SK-N-SH treated with all-trans-retinoic acid at 6 μM for 48 hours (cell line): Measurements from ENCODE around the gene REG3A.

Source experiments
- ATAC-seq: fragments of 200-7000 bp; cut with Tn5 transposase; 3 replicates; pipeline ENCODE4 v1.9.1; 2020; ENCODE audit warnings: mild to moderate bottlenecking, moderate library complexity
- ARNTL ChIP-seq: fragments of 450-650 bp; formaldehyde crosslinking; IDR thresholded peaks from 2 replicates; pipeline ENCODE4 v1.5.0; 2020; ENCODE audit warnings: low read depth, mild to moderate bottlenecking, moderate library complexity, borderline replicate concordance
- BACH2 ChIP-seq: fragments of 250-450 bp; sonication (Bioruptor Pico); IDR thresholded peaks from 2 replicates; pipeline ENCODE4 v1.9.0; 2021; ENCODE audit warnings: mild to moderate bottlenecking, borderline replicate concordance
- CSDC2 ChIP-seq: fragments of 250-450 bp; sonication (Bioruptor Pico); IDR thresholded peaks from 2 replicates; pipeline ENCODE4 v1.5.0; 2020; ENCODE audit warnings: mild to moderate bottlenecking, moderate library complexity
- ESRRG ChIP-seq: fragments of 250-450 bp; sonication (Bioruptor Pico); IDR thresholded peaks from 2 replicates; pipeline ENCODE4 v1.6.1; 2021; ENCODE audit warnings: mild to moderate bottlenecking
- GLIS3 ChIP-seq: fragments of 250-450 bp; sonication (Bioruptor Pico); IDR thresholded peaks from 2 replicates; pipeline ENCODE4 v1.5.0; 2020; ENCODE audit warnings: mild to moderate bottlenecking, moderate library complexity
- ISL1 ChIP-seq: fragments of 250-450 bp; sonication (Bioruptor Pico); IDR thresholded peaks from 2 replicates; pipeline ENCODE4 v2.1.2; 2022; ENCODE audit warnings: mild to moderate bottlenecking, moderate library complexity
- OSR1 ChIP-seq: fragments of 250-450 bp; sonication (Bioruptor Pico); IDR thresholded peaks from 2 replicates; pipeline ENCODE4 v1.8.0; 2022; ENCODE audit warnings: moderate library complexity, mild to moderate bottlenecking, inconsistent platforms
- PPARA ChIP-seq: fragments of 250-450 bp; sonication (Bioruptor Pico); IDR thresholded peaks from 2 replicates; pipeline ENCODE4 v1.5.0; 2020; ENCODE audit warnings: mild to moderate bottlenecking, borderline replicate concordance
- RARB ChIP-seq: fragments of 250-450 bp; sonication (Bioruptor Pico); IDR thresholded peaks from 2 replicates; pipeline ENCODE4 v1.8.0; 2021; ENCODE audit warnings: mild to moderate bottlenecking, moderate library complexity
- SNAI2 ChIP-seq: fragments of 250-450 bp; sonication (Bioruptor Pico); IDR thresholded peaks from 2 replicates; pipeline ENCODE4 v1.5.0; 2020; ENCODE audit warnings: mild to moderate bottlenecking, moderate library complexity
- TCF4 ChIP-seq: fragments of 250-450 bp; sonication (Bioruptor Pico); IDR thresholded peaks from 2 replicates; pipeline ENCODE4 v1.8.0; 2021; ENCODE audit warnings: mild to moderate bottlenecking, moderate library complexity, borderline replicate concordance
- TOX ChIP-seq: fragments of 250-450 bp; sonication (Bioruptor Pico); IDR thresholded peaks from 2 replicates; pipeline ENCODE4 v1.8.0; 2021; ENCODE audit warnings: mild to moderate bottlenecking, moderate library complexity, borderline replicate concordance
- ZC3H10 ChIP-seq: fragments of 250-450 bp; sonication (Bioruptor Pico); IDR thresholded peaks from 2 replicates; pipeline ENCODE4 v1.5.1; 2021; ENCODE audit warnings: mild to moderate bottlenecking, moderate library complexity
- ZFP3 ChIP-seq: fragments of 250-450 bp; sonication (Bioruptor Pico); IDR thresholded peaks from 2 replicates; pipeline ENCODE4 v1.5.0; 2020; ENCODE audit warnings: mild to moderate bottlenecking, moderate library complexity
- ZFP30 ChIP-seq: fragments of 450-650 bp; formaldehyde crosslinking; IDR thresholded peaks from 2 replicates; pipeline ENCODE4 v1.5.0; 2022; ENCODE audit warnings: mild to moderate bottlenecking, moderate library complexity
- ZNF565 ChIP-seq: fragments of 450-650 bp; formaldehyde crosslinking; conservative IDR thresholded peaks from 2 replicates; pipeline ENCODE4 v1.5.0; 2020; ENCODE audit warnings: low read depth, mild to moderate bottlenecking, moderate library complexity
- ZNF70 ChIP-seq: fragments of 450-650 bp; formaldehyde crosslinking; IDR thresholded peaks from 2 replicates; pipeline ENCODE4 v1.5.0; 2020; ENCODE audit warnings: mild to moderate bottlenecking, moderate library complexity
- TF ChIP-seq, protein P1 (sequence below): fragments of 250-450 bp; sonication (Bioruptor Pico); IDR thresholded peaks from 2 replicates; pipeline ENCODE4 v1.8.0; 2021; ENCODE audit warnings: low read depth, mild to moderate bottlenecking, moderate library complexity, borderline replicate concordance
- TF ChIP-seq, protein P2 (sequence below): fragments of 250-450 bp; sonication (Bioruptor Pico); IDR thresholded peaks from 2 replicates; pipeline ENCODE4 v1.8.0; 2020; ENCODE audit warnings: mild to moderate bottlenecking, moderate library complexity, borderline replicate concordance
- TF ChIP-seq, protein P3 (sequence below): fragments of 250-450 bp; sonication (Bioruptor Pico); IDR thresholded peaks from 2 replicates; pipeline ENCODE4 v1.5.1; 2021; ENCODE audit warnings: mild to moderate bottlenecking, moderate library complexity
- TF ChIP-seq, protein P4 (sequence below): fragments of 250-450 bp; sonication (Bioruptor Pico); IDR thresholded peaks from 2 replicates; pipeline ENCODE4 v1.5.0; 2020; ENCODE audit warnings: mild to moderate bottlenecking, moderate library complexity
- TF ChIP-seq, protein P5 (sequence below): fragments of 250-450 bp; sonication (Bioruptor Pico); IDR thresholded peaks from 2 replicates; pipeline ENCODE4 v1.5.1; 2020; ENCODE audit warnings: low read depth, mild to moderate bottlenecking, moderate library complexity

Gene REG3A

DNA sequence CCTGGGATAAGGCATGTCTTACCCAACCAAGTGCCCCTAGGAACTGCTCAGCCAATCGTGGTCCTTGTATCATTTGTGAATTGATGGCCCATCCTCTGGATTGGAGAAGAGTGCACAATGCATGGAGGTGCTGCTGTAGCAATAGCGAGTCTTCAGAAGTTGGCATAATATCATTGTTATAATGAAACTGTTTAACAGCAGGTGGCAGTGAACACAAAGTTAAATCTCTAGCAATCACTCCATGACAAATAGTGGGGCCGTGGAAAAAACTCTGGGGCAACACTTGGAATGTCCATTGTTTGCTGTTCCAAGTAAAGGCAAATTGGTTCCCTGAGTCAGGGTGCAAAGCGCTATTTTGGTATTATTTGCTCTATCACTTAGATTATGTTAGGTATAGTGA is 27.9 kb downstream of the REG3A start:
- no peak for ATAC-seq
- TF ChIP-seq, protein P1, sequence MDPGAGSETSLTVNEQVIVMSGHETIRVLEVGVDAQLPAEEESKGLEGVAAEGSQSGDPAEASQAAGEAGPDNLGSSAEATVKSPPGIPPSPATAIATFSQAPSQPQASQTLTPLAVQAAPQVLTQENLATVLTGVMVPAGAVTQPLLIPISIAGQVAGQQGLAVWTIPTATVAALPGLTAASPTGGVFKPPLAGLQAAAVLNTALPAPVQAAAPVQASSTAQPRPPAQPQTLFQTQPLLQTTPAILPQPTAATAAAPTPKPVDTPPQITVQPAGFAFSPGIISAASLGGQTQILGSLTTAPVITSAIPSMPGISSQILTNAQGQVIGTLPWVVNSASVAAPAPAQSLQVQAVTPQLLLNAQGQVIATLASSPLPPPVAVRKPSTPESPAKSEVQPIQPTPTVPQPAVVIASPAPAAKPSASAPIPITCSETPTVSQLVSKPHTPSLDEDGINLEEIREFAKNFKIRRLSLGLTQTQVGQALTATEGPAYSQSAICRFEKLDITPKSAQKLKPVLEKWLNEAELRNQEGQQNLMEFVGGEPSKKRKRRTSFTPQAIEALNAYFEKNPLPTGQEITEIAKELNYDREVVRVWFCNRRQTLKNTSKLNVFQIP (CRISPR knock-in tag), result no peak
- no peak for TF ChIP-seq RARB (CRISPR knock-in tag)
- TF ChIP-seq ZFP30 (CRISPR knock-in tag), result no peak
- no peak for TF ChIP-seq ZNF70 (CRISPR knock-in tag)
- no peak for TF ChIP-seq BACH2 (CRISPR knock-in tag)
- TF ChIP-seq ISL1, result no peak

DNA sequence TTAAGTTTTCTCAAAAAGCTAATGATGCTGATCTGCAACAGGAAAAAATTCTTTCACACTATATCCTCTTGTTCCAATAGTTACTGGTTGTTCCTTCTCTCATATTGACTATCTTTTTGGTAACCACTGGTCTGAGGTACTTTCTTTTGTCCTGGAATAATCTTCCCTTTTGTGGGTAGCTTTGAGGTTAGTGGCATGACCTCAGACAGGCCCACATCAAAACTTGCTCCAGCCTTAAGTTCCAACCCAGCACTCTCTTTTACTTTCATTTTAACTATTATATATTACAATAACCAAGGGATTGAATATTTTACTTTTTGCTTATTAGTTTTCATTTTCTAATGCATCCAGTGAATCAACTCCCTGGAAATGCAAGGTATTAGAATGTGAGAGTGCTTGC is 29.7 kb downstream of the REG3A start:
- TF ChIP-seq SNAI2 (CRISPR knock-in tag), result no peak
- TF ChIP-seq CSDC2 (CRISPR knock-in tag), result no peak
- TF ChIP-seq ZNF70 (CRISPR knock-in tag), result no peak
- TF ChIP-seq, protein P2, sequence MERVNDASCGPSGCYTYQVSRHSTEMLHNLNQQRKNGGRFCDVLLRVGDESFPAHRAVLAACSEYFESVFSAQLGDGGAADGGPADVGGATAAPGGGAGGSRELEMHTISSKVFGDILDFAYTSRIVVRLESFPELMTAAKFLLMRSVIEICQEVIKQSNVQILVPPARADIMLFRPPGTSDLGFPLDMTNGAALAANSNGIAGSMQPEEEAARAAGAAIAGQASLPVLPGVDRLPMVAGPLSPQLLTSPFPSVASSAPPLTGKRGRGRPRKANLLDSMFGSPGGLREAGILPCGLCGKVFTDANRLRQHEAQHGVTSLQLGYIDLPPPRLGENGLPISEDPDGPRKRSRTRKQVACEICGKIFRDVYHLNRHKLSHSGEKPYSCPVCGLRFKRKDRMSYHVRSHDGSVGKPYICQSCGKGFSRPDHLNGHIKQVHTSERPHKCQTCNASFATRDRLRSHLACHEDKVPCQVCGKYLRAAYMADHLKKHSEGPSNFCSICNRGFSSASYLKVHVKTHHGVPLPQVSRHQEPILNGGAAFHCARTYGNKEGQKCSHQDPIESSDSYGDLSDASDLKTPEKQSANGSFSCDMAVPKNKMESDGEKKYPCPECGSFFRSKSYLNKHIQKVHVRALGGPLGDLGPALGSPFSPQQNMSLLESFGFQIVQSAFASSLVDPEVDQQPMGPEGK (CRISPR knock-in tag), result no peak
- TF ChIP-seq ARNTL (CRISPR knock-in tag), result no peak
- TF ChIP-seq GLIS3 (CRISPR knock-in tag), result no peak
- no peak for TF ChIP-seq ZFP30 (CRISPR knock-in tag)
- TF ChIP-seq TOX (CRISPR knock-in tag), result no peak
- TF ChIP-seq, protein P3, sequence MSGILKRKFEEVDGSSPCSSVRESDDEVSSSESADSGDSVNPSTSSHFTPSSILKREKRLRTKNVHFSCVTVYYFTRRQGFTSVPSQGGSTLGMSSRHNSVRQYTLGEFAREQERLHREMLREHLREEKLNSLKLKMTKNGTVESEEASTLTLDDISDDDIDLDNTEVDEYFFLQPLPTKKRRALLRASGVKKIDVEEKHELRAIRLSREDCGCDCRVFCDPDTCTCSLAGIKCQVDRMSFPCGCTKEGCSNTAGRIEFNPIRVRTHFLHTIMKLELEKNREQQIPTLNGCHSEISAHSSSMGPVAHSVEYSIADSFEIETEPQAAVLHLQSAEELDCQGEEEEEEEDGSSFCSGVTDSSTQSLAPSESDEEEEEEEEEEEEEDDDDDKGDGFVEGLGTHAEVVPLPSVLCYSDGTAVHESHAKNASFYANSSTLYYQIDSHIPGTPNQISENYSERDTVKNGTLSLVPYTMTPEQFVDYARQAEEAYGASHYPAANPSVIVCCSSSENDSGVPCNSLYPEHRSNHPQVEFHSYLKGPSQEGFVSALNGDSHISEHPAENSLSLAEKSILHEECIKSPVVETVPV (CRISPR knock-in tag), result no peak
- no peak for TF ChIP-seq RARB (CRISPR knock-in tag)
- no peak for TF ChIP-seq OSR1 (CRISPR knock-in tag)
- no peak for TF ChIP-seq ZNF565 (CRISPR knock-in tag)
- ATAC-seq, result no peak

DNA sequence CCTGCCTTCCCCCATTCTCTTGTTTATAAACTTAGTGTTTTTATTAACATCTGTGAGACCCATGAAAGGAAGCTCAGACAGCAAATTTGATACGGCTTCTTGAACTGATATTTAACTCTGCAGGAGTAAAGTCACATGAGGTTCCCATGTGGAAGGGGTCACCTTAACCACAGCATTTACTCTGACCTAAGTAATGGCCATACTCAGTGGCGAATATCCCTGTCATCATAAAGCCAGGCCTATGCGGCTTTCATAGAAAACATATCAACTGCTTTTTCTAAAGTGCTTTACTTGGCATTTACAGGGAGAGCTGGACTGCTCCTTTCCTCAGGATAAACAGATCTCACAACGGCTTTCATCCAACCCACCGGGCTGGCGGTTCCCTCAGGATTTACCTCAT is 30.3 kb downstream of the REG3A start:
- no peak for ATAC-seq
- no peak for TF ChIP-seq ZFP3 (CRISPR knock-in tag)
- TF ChIP-seq, protein P4, sequence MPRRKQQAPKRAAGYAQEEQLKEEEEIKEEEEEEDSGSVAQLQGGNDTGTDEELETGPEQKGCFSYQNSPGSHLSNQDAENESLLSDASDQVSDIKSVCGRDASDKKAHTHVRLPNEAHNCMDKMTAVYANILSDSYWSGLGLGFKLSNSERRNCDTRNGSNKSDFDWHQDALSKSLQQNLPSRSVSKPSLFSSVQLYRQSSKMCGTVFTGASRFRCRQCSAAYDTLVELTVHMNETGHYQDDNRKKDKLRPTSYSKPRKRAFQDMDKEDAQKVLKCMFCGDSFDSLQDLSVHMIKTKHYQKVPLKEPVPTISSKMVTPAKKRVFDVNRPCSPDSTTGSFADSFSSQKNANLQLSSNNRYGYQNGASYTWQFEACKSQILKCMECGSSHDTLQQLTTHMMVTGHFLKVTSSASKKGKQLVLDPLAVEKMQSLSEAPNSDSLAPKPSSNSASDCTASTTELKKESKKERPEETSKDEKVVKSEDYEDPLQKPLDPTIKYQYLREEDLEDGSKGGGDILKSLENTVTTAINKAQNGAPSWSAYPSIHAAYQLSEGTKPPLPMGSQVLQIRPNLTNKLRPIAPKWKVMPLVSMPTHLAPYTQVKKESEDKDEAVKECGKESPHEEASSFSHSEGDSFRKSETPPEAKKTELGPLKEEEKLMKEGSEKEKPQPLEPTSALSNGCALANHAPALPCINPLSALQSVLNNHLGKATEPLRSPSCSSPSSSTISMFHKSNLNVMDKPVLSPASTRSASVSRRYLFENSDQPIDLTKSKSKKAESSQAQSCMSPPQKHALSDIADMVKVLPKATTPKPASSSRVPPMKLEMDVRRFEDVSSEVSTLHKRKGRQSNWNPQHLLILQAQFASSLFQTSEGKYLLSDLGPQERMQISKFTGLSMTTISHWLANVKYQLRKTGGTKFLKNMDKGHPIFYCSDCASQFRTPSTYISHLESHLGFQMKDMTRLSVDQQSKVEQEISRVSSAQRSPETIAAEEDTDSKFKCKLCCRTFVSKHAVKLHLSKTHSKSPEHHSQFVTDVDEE (CRISPR knock-in tag), result no peak
- TF ChIP-seq ISL1, result no peak
- TF ChIP-seq, protein P3 (CRISPR knock-in tag), result no peak
- TF ChIP-seq TOX (CRISPR knock-in tag), result no peak
- TF ChIP-seq ESRRG (CRISPR knock-in tag), result no peak
- TF ChIP-seq, protein P2 (CRISPR knock-in tag), result no peak
- TF ChIP-seq ARNTL (CRISPR knock-in tag), result no peak
- no peak for TF ChIP-seq BACH2 (CRISPR knock-in tag)
- no peak for TF ChIP-seq ZFP30 (CRISPR knock-in tag)
- TF ChIP-seq OSR1 (CRISPR knock-in tag), result no peak
- TF ChIP-seq, protein P5, sequence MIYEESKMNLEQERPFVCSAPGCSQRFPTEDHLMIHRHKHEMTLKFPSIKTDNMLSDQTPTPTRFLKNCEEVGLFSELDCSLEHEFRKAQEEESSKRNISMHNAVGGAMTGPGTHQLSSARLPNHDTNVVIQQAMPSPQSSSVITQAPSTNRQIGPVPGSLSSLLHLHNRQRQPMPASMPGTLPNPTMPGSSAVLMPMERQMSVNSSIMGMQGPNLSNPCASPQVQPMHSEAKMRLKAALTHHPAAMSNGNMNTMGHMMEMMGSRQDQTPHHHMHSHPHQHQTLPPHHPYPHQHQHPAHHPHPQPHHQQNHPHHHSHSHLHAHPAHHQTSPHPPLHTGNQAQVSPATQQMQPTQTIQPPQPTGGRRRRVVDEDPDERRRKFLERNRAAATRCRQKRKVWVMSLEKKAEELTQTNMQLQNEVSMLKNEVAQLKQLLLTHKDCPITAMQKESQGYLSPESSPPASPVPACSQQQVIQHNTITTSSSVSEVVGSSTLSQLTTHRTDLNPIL, result no peak
- TF ChIP-seq PPARA (CRISPR knock-in tag), result no peak
- no peak for TF ChIP-seq ZC3H10 (CRISPR knock-in tag)
- no peak for TF ChIP-seq ZNF565 (CRISPR knock-in tag)
- no peak for TF ChIP-seq TCF4
- no peak for TF ChIP-seq ZNF70 (CRISPR knock-in tag)
